ENCODE data around the gene ZNF618.

The ZNF618 gene

GRCh38 chr9:114027159-114027862, 151.2 kb downstream of the ZNF618 start:
- DNase-seq: no peak

- no peak for DNase-seq
These were observed 151.9 kb downstream of the ZNF618 start for GRCh38 chr9:114027863-114028465.

GRCh38 chr9:114028646-114029045, 152.5 kb downstream of the ZNF618 start:
- no peak for DNase-seq

- DNase-seq: no peak
These were observed 153.4 kb downstream of the ZNF618 start for GRCh38 chr9:114029311-114030170.

GRCh38 chr9:114030364-114030763, 154.3 kb downstream of the ZNF618 start:
- no peak for DNase-seq

GRCh38 chr9:114031037-114031630, 155.0 kb downstream of the ZNF618 start:
- no peak for DNase-seq

- DNase-seq: no peak
These were observed 156.1 kb downstream of the ZNF618 start for GRCh38 chr9:114031948-114032840.

GRCh38 chr9:114033397-114034103, 157.4 kb downstream of the ZNF618 start:
- DNase-seq: peak in 1 of 2 experiments; percentile 33

- no peak for DNase-seq
These were observed 158.1 kb downstream of the ZNF618 start for GRCh38 chr9:114034196-114034595.

GRCh38 chr9:114034661-114035062, 158.6 kb downstream of the ZNF618 start:
- DNase-seq: no peak

- DNase-seq: no peak
These were observed 159.2 kb downstream of the ZNF618 start for GRCh38 chr9:114035221-114035844.

- no peak for DNase-seq
These were observed 160.0 kb downstream of the ZNF618 start for GRCh38 chr9:114035845-114036801.

- DNase-seq: no peak
These were observed 161.1 kb downstream of the ZNF618 start for GRCh38 chr9:114037249-114037648.

GRCh38 chr9:114037961-114038723, 162.0 kb downstream of the ZNF618 start:
- peak; percentile 12 to 53 for DNase-seq

GRCh38 chr9:114038724-114039313, 162.7 kb downstream of the ZNF618 start:
- no peak for DNase-seq

GRCh38 chr9:114039484-114039883, 163.4 kb downstream of the ZNF618 start:
- no peak for DNase-seq

GRCh38 chr9:114043660-114044059, 167.6 kb downstream of the ZNF618 start:
- peak; percentile 32 to 34 for DNase-seq

GRCh38 chr9:114046237-114046755, 170.2 kb downstream of the ZNF618 start:
- no peak for DNase-seq
